Fibroblast of the aortic adventitia (primary cell): ENCODE measurements around the gene SLCO3A1. TPM values are rescaled to one million over a fixed set of nuclear protein-coding genes. Genes with fewer than 3 reads are reported as not detected.

Experiments used
- DNase-seq: peaks from one replicate; pipeline ENCODE4 v3.0.0-alpha.2; 2010; ENCODE audit warnings: low read depth
- H3K4me3 ChIP-seq: 2 replicates; pipeline ENCODE4 v1.5.1; 2011; ENCODE audit warnings: low read depth, mild to moderate bottlenecking, control low read depth, low read length, moderate library complexity
- total RNA-seq: library from RNA; depleted of rRNA; stranded (reverse); fragments of >200 nt; gene quantifications from 2 replicates; pipeline ENCODE4 v1.2.3, GENCODE V29; 2012; ENCODE audit warnings: low replicate concordance
- TF ChIP-seq, protein P1 (sequence below): IDR thresholded peaks from 2 replicates; pipeline ENCODE4 v1.5.1; 2011; ENCODE audit warnings: mild to moderate bottlenecking, low read length, control low read depth, inconsistent platforms; ENCODE audit not compliant: insufficient read depth

The SLCO3A1 gene
- total RNA-seq, 1 donor, result 8.9 TPM

DNA sequence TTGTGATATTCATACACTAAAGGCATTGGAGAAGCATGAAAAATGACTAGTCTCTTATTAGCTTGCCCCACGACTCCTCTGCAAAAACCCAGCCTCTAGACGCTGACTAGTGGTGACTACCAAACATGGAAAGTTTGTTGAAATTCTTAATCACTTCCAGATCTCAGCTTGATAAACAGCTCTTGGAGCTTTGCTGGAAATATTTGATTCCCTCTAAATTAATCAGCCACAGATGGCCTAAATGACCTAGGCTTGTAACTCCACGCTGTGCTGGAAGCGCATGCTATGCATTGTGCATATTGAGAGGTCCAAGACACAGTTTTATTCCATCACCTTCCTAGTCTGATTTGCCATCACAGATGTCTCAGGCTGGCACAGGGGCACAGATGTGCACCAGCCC is 295.5 kb downstream of the SLCO3A1 start:
- no peak overlapping the region for H3K4me3 ChIP-seq
- TF ChIP-seq, protein P1, sequence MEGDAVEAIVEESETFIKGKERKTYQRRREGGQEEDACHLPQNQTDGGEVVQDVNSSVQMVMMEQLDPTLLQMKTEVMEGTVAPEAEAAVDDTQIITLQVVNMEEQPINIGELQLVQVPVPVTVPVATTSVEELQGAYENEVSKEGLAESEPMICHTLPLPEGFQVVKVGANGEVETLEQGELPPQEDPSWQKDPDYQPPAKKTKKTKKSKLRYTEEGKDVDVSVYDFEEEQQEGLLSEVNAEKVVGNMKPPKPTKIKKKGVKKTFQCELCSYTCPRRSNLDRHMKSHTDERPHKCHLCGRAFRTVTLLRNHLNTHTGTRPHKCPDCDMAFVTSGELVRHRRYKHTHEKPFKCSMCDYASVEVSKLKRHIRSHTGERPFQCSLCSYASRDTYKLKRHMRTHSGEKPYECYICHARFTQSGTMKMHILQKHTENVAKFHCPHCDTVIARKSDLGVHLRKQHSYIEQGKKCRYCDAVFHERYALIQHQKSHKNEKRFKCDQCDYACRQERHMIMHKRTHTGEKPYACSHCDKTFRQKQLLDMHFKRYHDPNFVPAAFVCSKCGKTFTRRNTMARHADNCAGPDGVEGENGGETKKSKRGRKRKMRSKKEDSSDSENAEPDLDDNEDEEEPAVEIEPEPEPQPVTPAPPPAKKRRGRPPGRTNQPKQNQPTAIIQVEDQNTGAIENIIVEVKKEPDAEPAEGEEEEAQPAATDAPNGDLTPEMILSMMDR, result no peak
- DNase-seq, result peak; percentile 32

GRCh38 chr15:92149465-92149864 is 296.0 kb downstream of the SLCO3A1 start:
- DNase-seq, result no peak
- H3K4me3 ChIP-seq, result no peak overlapping the region
- TF ChIP-seq, protein P1, result no peak

DNA sequence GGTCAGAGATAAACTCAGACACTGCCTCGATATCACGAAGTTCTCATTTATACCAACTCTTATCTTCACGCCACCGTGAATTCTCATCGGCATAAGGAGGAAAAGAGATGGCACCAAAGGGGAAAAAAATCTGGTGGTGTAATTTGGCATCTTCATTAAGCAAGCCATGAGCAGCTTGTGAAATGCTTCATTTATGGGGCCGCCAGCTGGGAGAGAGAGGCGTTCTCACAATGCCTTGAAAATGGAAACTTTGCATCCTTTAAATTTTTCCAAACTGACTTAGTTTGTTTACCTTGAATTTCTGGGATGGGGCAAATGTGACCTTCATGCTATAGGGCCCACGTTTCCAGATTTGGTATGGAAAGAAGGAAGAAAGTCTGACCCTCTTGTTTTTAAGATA is 297.7 kb downstream of the SLCO3A1 start:
- TF ChIP-seq, protein P1, result no peak
- DNase-seq, result no peak
- H3K4me3 ChIP-seq, result no peak overlapping the region

- DNase-seq, result no peak
- TF ChIP-seq, protein P1, result no peak
Observed at GRCh38 chr15:92151741-92152140, 298.2 kb downstream of the SLCO3A1 start.

DNA sequence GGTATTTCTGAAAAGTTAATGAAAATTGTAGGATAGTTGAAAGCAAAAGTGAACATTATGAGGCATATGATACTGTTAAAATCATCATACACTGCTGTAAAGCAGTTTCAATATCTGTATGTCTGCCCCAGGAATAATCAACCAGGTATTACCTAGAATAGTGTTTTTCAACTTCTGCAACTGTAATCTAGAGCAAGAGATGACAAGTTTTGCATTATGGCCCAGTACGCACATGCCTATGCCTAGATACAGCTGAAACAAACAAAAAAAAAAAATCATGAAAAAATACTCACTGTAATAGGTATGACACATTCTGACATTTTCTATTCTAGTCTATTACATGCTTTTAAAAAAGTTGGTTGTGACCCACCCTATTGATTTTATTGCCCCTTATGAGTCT is 299.5 kb downstream of the SLCO3A1 start:
- no peak for DNase-seq
- no peak overlapping the region for H3K4me3 ChIP-seq
- TF ChIP-seq, protein P1, result no peak

More at GRCh38 chr15:92151741-92152140, 298.2 kb downstream of the SLCO3A1 start:
- no peak overlapping the region for H3K4me3 ChIP-seq

DNA sequence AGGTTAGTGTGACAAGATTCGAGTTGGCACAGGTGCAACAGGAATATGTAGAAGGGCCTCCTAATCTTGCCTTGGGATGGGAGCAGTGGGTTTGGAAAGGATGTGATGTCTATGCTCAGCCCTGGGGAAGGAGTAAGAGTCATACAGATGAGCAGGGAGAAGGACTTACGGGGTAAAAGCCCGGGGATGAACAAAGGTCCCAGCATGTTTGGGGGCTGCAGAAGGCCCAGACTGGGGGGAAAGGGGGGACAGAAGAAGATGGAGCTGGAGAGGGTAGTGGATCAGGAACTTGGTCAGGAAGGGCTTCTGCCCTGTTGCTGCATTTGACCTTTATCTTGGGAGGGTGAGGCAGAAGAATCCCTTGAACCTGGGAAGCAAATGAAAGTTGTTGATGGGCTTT is 300.1 kb downstream of the SLCO3A1 start:
- H3K4me3 ChIP-seq, result no peak overlapping the region
- no peak for DNase-seq
- TF ChIP-seq, protein P1, result no peak

GRCh38 chr15:92155934-92156333 is 302.4 kb downstream of the SLCO3A1 start:
- no peak for DNase-seq
- TF ChIP-seq, protein P1, result no peak
- H3K4me3 ChIP-seq, result no peak overlapping the region
